Measurements from ENCODE around the gene ABHD17A.

ABHD17A gene

GRCh38 chr19:1837222-1837565 is 48.1 kb downstream of the ABHD17A start:
- no peak overlapping the region for H4K91ac ChIP-seq (ENCODE audit: low read length)
- no peak overlapping the region for H2BK5ac ChIP-seq (ENCODE audit: low read depth, low read length, poor library complexity, severe bottlenecking)
- no peak overlapping the region for H2BK15ac ChIP-seq (ENCODE audit: low read depth, poor library complexity, severe bottlenecking)
- DNase-seq = no peak
- no peak overlapping the region for H3K4ac ChIP-seq (ENCODE audit: low read depth in 1 of 2, low read length in 2 of 2)
- 79% methylated on average over 11 of the region's 11 CpGs for WGBS
- no peaks in the 10 kb centered on the region for H3K9me3 ChIP-seq (ENCODE audit: control insufficient read depth, low read length)
- H3K14ac ChIP-seq (ENCODE audit: low read length in 2 of 2) = no peak overlapping the region
- H2AFZ ChIP-seq (ENCODE audit: low read depth, low read length) = no peak overlapping the region
- no peak overlapping the region for H2BK120ac ChIP-seq (ENCODE audit: low read depth, low read length)
- H3K27me3 ChIP-seq (ENCODE audit: control insufficient read depth in 1 of 2, insufficient read depth in 1 of 2, low read length in 2 of 2) = no peaks in the 10 kb centered on the region
- peaks cover 20% of the 10 kb centered on the region for H3K4me1 ChIP-seq (ENCODE audit: control insufficient read depth, insufficient read depth, low read depth, low read length)
- no peak overlapping the region for H3K18ac ChIP-seq (ENCODE audit: low read depth in 1 of 2, low read length in 2 of 2)
- peaks cover 0 to 44% of the 10 kb centered on the region in 2 experiments for H3K36me3 ChIP-seq (ENCODE audit: control insufficient read depth in 1 of 2, insufficient read depth in 2 of 2, low read depth in 1 of 2, low read length in 2 of 2)
- no peak overlapping the region for H3K9ac ChIP-seq (ENCODE audit: low read length)
- H3K79me1 ChIP-seq (replicated peaks; ENCODE audit: low read length, poor library complexity, severe bottlenecking) = peaks cover 19% of the 10 kb centered on the region
- H4K8ac ChIP-seq (ENCODE audit: low read length) = peak overlapping the region; percentile 42
- H3K4me2 ChIP-seq (ENCODE audit: low read length, poor library complexity, severe bottlenecking) = no peak overlapping the region
- peak overlapping the region in 1 of 2 experiments; percentile 14 for H3K4me3 ChIP-seq (ENCODE audit: insufficient read depth in 1 of 2, low read depth in 1 of 2, low read length in 2 of 2)
- H3K23ac ChIP-seq (ENCODE audit: low read length in 2 of 2) = no peak overlapping the region
- H2AK5ac ChIP-seq (ENCODE audit: low read length, severe bottlenecking) = no peak overlapping the region
- no peak overlapping the region for H3K27ac ChIP-seq (ENCODE audit: low read length, poor library complexity, severe bottlenecking)
- no peak overlapping the region for H2BK12ac ChIP-seq (ENCODE audit: low read length in 2 of 2)

- peaks cover 21% of the 10 kb centered on the region for H3K79me1 ChIP-seq (replicated peaks; ENCODE audit: low read length, poor library complexity, severe bottlenecking)
- no peak overlapping the region for H2AK5ac ChIP-seq (ENCODE audit: low read length, severe bottlenecking)
- H2BK5ac ChIP-seq (ENCODE audit: low read depth, low read length, poor library complexity, severe bottlenecking) = no peak overlapping the region
- no peak overlapping the region for H4K91ac ChIP-seq (ENCODE audit: low read length)
- DNase-seq = no peak
- no peak overlapping the region for H3K4ac ChIP-seq (ENCODE audit: low read depth in 1 of 2, low read length in 2 of 2)
- no peak overlapping the region for H4K8ac ChIP-seq (ENCODE audit: low read length)
- H3K4me2 ChIP-seq (ENCODE audit: low read length, poor library complexity, severe bottlenecking) = no peak overlapping the region
- no peak overlapping the region for H2BK12ac ChIP-seq (ENCODE audit: low read length in 2 of 2)
- no peak overlapping the region for H3K23ac ChIP-seq (ENCODE audit: low read length in 2 of 2)
- H3K14ac ChIP-seq (ENCODE audit: low read length in 2 of 2) = no peak overlapping the region
- no peak overlapping the region for H2BK15ac ChIP-seq (ENCODE audit: low read depth, poor library complexity, severe bottlenecking)
- H3K9ac ChIP-seq (ENCODE audit: low read length) = no peak overlapping the region
- no peaks in the 10 kb centered on the region for H3K27me3 ChIP-seq (ENCODE audit: control insufficient read depth in 1 of 2, insufficient read depth in 1 of 2, low read length in 2 of 2)
- WGBS = 91% methylated on average over 31 of the region's 31 CpGs
- no peak overlapping the region for H3K4me3 ChIP-seq (ENCODE audit: insufficient read depth in 1 of 2, low read depth in 1 of 2, low read length in 2 of 2)
- peaks cover 18% of the 10 kb centered on the region for H3K4me1 ChIP-seq (ENCODE audit: control insufficient read depth, insufficient read depth, low read depth, low read length)
- H3K9me3 ChIP-seq (ENCODE audit: control insufficient read depth, low read length) = no peaks in the 10 kb centered on the region
- no peak overlapping the region for H2BK120ac ChIP-seq (ENCODE audit: low read depth, low read length)
- H2AFZ ChIP-seq (ENCODE audit: low read depth, low read length) = no peak overlapping the region
- no peak overlapping the region for H3K27ac ChIP-seq (ENCODE audit: low read length, poor library complexity, severe bottlenecking)
- H3K36me3 ChIP-seq (ENCODE audit: control insufficient read depth in 1 of 2, insufficient read depth in 2 of 2, low read depth in 1 of 2, low read length in 2 of 2) = peaks cover 0 to 48% of the 10 kb centered on the region in 2 experiments
- no peak overlapping the region for H3K18ac ChIP-seq (ENCODE audit: low read depth in 1 of 2, low read length in 2 of 2)
Observed at GRCh38 chr19:1836458-1837221, 48.7 kb downstream of the ABHD17A start.

- H3K4me1 ChIP-seq (ENCODE audit: control insufficient read depth, insufficient read depth, low read depth, low read length) = peaks cover 11% of the 10 kb centered on the region
- H3K79me1 ChIP-seq (replicated peaks; ENCODE audit: low read length, poor library complexity, severe bottlenecking) = peaks cover 24% of the 10 kb centered on the region
- H3K4ac ChIP-seq (ENCODE audit: low read depth in 1 of 2, low read length in 2 of 2) = no peak overlapping the region
- H3K14ac ChIP-seq (ENCODE audit: low read length in 2 of 2) = no peak overlapping the region
- no peak overlapping the region for H2BK120ac ChIP-seq (ENCODE audit: low read depth, low read length)
- H3K4me2 ChIP-seq (ENCODE audit: low read length, poor library complexity, severe bottlenecking) = no peak overlapping the region
- no peak overlapping the region for H2AFZ ChIP-seq (ENCODE audit: low read depth, low read length)
- no peak overlapping the region for H2BK12ac ChIP-seq (ENCODE audit: low read length in 2 of 2)
- no peak overlapping the region for H2AK5ac ChIP-seq (ENCODE audit: low read length, severe bottlenecking)
- no peak overlapping the region for H4K91ac ChIP-seq (ENCODE audit: low read length)
- H3K18ac ChIP-seq (ENCODE audit: low read depth in 1 of 2, low read length in 2 of 2) = no peak overlapping the region
- WGBS = 92% methylated on average over 15 of the region's 15 CpGs
- H2BK5ac ChIP-seq (ENCODE audit: low read depth, low read length, poor library complexity, severe bottlenecking) = no peak overlapping the region
- H3K23ac ChIP-seq (ENCODE audit: low read length in 2 of 2) = no peak overlapping the region
- no peak overlapping the region for H3K4me3 ChIP-seq (ENCODE audit: insufficient read depth in 1 of 2, low read depth in 1 of 2, low read length in 2 of 2)
- H3K36me3 ChIP-seq (ENCODE audit: control insufficient read depth in 1 of 2, insufficient read depth in 2 of 2, low read depth in 1 of 2, low read length in 2 of 2) = peaks cover 13 to 52% of the 10 kb centered on the region in 2 experiments
- H2BK15ac ChIP-seq (ENCODE audit: low read depth, poor library complexity, severe bottlenecking) = no peak overlapping the region
- H4K8ac ChIP-seq (ENCODE audit: low read length) = no peak overlapping the region
- H3K9me3 ChIP-seq (ENCODE audit: control insufficient read depth, low read length) = no peaks in the 10 kb centered on the region
- no peaks in the 10 kb centered on the region for H3K27me3 ChIP-seq (ENCODE audit: control insufficient read depth in 1 of 2, insufficient read depth in 1 of 2, low read length in 2 of 2)
- H3K27ac ChIP-seq (ENCODE audit: low read length, poor library complexity, severe bottlenecking) = no peak overlapping the region
- DNase-seq = no peak
- H3K9ac ChIP-seq (ENCODE audit: low read length) = no peak overlapping the region
Observed at GRCh38 chr19:1833540-1833939, 51.8 kb downstream of the ABHD17A start.

- Histone ChIP-seq H4K91ac (ENCODE audit: low read length) (no peak overlapping the region), H3K18ac (ENCODE audit: low read depth in 1 of 2, low read length in 2 of 2) (no peak overlapping the region), H3K27me3 (ENCODE audit: control insufficient read depth in 1 of 2, insufficient read depth in 1 of 2, low read length in 2 of 2) (no peaks in the 10 kb centered on the region), H3K14ac (ENCODE audit: low read length in 2 of 2) (no peak overlapping the region), H3K27ac (ENCODE audit: low read length, poor library complexity, severe bottlenecking) (no peak overlapping the region), H3K4me1 (ENCODE audit: control insufficient read depth, insufficient read depth, low read depth, low read length) (peaks cover 17% of the 10 kb centered on the region), H3K9ac (ENCODE audit: low read length) (no peak overlapping the region), H2BK5ac (ENCODE audit: low read depth, low read length, poor library complexity, severe bottlenecking) (no peak overlapping the region), H2AK5ac (ENCODE audit: low read length, severe bottlenecking) (no peak overlapping the region), H3K36me3 (ENCODE audit: control insufficient read depth in 1 of 2, insufficient read depth in 2 of 2, low read depth in 1 of 2, low read length in 2 of 2) (peaks cover 18 to 65% of the 10 kb centered on the region in 2 experiments), H3K4ac (ENCODE audit: low read depth in 1 of 2, low read length in 2 of 2) (no peak overlapping the region), H2BK15ac (ENCODE audit: low read depth, poor library complexity, severe bottlenecking) (no peak overlapping the region), H3K4me2 (ENCODE audit: low read length, poor library complexity, severe bottlenecking) (no peak overlapping the region), H3K4me3 (ENCODE audit: insufficient read depth in 1 of 2, low read depth in 1 of 2, low read length in 2 of 2) (no peak overlapping the region), H2AFZ (ENCODE audit: low read depth, low read length) (no peak overlapping the region), H2BK12ac (ENCODE audit: low read length in 2 of 2) (no peak overlapping the region), H3K9me3 (ENCODE audit: control insufficient read depth, low read length) (no peaks in the 10 kb centered on the region), H2BK120ac (ENCODE audit: low read depth, low read length) (no peak overlapping the region), H3K79me1 (replicated peaks; ENCODE audit: low read length, poor library complexity, severe bottlenecking) (peaks cover 34% of the 10 kb centered on the region), H3K23ac (ENCODE audit: low read length in 2 of 2) (no peak overlapping the region), H4K8ac (ENCODE audit: low read length) (no peak overlapping the region)
- WGBS = 94% methylated on average over 26 of the region's 26 CpGs
- no peak for DNase-seq
Observed at GRCh38 chr19:1832046-1832663, 53.1 kb downstream of the ABHD17A start.
